ENCODE results near the gene THBS1.

The THBS1 gene

DNA sequence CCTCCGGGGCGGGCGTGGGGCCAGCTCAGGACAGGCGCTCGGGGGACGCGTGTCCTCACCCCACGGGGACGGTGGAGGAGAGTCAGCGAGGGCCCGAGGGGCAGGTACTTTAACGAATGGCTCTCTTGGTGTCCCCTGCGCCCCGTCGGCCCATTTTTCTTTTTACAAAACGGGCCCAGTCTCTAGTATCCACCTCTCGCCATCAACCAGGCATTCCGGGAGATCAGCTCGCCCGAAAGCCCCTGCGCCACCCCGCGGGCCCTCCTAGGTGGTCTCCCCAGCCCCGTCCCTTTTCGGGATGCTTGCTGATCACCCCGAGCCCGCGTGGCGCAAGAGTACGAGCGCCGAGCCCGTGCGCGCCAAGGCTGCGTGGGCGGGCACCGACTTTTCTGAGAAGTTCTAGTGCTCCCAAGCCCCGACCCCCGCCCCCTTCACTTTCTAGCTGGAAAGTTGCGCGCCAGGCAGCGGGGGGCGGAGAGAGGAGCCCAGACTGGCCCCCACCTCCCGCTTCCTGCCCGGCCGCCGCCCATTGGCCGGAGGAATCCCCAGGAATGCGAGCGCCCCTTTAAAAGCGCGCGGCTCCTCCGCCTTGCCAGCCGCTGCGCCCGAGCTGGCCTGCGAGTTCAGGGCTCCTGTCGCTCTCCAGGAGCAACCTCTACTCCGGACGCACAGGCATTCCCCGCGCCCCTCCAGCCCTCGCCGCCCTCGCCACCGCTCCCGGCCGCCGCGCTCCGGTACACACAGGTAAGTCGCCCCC, at the start of gene THBS1:
THBS1 (plus strand) TSS at position 595 of the 757 bp plus-strand sequence. CDS start 779 bp downstream, outside the sequence.
- no peak for FAIRE-seq

DNA sequence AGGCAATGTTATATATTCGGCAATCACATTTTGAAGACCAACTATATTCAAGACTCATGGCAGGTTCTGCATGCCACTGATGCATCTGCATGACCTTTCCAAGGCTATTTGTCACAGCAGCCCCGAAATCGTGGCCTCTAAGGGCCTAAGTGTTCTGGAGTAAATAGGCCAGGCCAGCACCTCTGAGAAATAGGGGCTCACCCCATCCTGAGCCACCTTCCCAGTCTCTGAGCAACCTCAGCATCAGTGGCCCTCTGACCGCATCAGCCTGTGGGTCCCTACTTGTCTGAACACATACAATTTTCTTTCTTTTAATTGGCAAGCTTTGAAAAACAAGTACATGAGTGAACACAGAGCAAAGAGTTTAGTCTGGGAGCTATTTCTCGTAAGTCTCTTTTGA, 45.9 kb upstream of the THBS1 start:
- FAIRE-seq, result no peak

DNA sequence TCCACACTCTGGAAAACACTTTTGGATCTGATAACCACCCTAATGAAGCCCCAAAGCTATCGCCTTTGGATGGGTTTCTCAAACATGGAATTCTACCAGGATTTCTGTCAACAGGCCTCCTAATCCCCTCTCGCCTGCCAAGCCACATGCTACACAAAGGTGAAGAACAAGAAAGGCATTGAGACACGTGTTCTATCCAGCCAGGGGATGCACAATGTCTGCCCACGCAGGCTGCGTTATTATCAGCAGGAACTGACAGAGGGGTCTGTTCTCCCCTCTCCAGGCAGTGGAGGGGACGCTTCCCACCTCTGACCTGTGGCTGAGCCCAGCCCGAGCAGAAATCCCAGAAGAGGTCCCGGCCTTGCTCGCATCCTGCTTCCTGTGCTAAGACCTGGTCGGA, 45.4 kb upstream of the THBS1 start:
- no peak for FAIRE-seq

- FAIRE-seq, result no peak
These were observed 41.9 kb upstream of the THBS1 start for GRCh38 chr15:39538936-39539335.

DNA sequence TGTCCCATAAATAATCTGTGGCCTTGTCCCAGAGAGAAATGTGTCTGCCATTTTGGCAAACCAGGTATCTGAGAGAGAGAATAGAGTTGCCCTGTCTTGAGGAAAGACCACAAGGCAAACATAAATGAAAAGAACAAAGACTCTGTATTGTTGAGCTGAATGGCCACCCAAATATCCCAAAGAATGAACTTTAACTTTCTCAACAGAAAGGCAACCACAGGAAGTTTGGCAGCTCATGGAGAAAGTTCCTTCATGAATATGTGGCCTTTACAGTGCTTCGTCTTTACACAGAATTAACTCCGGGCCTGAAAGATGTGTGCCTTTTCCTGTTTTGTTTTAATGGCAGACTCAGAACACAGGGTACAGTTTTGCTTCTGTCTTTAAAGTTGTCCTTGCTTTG, 41.4 kb upstream of the THBS1 start:
- FAIRE-seq, result no peak

GRCh38 chr15:39539973-39540558, 40.8 kb upstream of the THBS1 start:
- FAIRE-seq, result no peak

DNA sequence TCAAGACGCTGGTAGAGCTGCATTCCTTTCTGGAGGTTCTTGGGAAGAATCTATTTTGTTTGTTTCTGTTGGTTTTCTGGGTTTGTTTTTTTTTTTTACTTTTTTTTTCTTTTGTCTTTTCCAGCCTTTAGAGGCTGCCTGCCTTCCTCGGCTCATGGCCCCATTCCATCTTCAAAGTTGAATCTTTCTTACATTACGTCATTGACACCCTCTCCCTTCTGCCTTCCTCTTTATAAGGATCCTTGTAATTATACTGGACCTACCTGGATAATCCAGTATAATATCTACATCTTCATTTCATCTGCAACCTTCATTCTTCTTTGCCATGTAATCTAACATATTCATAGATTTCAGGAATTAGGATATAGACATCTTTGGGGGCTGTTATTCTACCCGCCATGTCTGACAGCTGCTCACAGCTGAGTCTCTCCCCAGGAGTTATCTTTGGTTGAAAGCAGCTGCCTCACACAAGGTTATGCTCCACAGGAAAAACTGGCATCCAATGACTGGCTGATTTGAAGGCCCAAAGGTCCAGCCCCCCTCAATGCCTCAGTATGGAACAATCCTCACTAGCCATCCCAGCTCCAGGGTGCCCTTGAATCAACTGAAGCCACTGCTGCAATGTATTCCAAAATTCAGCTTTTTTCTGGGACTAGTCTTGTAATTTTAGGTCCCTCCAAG, 38.4 kb upstream of the THBS1 start:
- no peak for FAIRE-seq

DNA sequence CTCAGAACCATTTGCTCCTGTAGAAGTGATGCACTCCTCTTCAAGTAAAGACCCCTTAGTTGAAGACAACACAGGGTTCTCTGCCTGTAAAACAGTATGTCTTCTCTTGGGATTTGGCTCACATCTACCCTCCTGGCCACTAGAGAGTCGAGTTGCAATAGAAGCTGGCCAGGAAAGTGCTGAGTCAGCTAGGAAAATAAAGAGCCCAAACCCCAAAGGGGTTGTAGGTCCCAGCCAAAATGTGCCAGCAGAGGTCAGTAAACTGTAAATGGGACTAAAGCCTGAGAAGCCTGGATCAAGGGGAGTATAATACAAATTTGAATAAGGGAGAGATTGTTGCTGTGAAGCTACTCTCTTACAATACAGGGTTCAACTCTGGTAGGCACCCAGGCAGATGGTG, 37.2 kb upstream of the THBS1 start:
- no peak for FAIRE-seq

GRCh38 chr15:39546842-39547241, 34.0 kb upstream of the THBS1 start:
- FAIRE-seq, result no peak

- no peak for FAIRE-seq
These were observed 32.3 kb upstream of the THBS1 start for GRCh38 chr15:39548561-39548960.

- FAIRE-seq, result no peak
These were observed 31.0 kb upstream of the THBS1 start for GRCh38 chr15:39549912-39550311.

GRCh38 chr15:39551476-39551875, 29.4 kb upstream of the THBS1 start:
- FAIRE-seq, result no peak

DNA sequence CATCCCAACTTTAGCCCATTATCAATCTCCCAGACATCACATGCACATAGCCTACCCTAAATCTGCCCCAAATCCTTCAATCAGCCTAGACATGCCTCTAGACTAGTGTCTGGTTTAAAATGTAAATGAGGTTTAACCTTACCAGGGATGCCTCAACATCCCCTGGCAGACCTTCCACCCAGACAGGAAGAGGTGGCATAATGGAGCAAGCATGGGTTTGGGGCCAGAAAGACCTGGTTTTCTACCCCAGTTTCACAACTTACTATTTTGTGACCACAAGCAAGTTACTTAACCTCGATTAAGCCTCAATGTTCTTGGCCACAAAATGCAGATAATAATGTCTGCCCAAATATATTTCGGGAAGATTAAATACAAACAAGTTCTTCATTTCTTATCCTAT, 28.3 kb upstream of the THBS1 start:
- no peak for FAIRE-seq

GRCh38 chr15:39553947-39554693, 26.8 kb upstream of the THBS1 start:
- no peak for FAIRE-seq

DNA sequence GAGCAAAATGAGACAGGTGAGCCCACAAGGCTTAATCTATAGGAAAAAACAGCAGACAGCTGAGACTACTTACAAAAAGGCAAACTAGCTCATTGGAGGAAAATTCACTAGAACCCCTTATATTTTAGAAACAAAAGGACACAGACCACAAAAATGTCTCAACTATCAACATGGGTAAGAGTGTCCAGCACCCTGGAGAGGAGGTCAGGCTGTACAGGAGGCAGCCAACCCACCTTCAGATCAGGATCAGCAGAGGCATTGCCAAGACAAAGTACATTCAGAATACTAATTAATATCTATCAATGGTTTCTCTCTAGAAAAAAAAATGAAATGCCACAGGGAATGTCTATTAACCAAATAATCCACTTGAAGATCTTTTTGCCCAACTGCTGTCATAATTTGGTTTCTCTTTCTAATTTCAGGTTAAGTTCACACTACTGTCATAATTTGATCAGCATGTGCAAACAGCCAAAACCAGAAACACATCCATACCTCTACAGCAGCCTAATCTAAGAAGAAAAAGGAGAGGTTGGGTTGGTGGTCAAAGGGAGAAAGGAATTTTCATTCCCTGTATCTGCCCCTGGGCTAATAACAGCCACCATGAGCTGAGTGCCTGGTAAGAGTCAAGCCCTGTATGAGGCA, 26.0 kb upstream of the THBS1 start:
- no peak for FAIRE-seq

- no peak for FAIRE-seq
These were observed 25.0 kb upstream of the THBS1 start for GRCh38 chr15:39555885-39556284.

DNA sequence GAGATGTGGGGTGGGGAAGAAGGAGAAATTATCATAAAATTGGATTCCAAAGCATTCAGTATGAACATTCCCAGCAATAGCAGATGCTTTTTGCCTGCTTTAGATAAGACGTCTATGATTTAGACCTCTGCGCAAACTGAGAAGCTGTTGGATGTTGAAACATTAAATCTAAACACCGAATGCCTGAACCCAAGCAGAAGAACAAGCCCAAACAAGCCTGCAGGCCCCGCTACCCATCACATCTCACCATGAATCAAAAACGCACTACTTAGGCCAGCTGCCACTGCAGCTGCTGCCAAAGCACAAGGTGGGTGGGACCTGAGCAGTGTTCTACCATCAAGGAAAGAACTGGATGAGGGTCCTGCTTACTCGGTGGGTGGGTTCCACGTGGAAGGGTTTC, 24.4 kb upstream of the THBS1 start:
- no peak for FAIRE-seq

DNA sequence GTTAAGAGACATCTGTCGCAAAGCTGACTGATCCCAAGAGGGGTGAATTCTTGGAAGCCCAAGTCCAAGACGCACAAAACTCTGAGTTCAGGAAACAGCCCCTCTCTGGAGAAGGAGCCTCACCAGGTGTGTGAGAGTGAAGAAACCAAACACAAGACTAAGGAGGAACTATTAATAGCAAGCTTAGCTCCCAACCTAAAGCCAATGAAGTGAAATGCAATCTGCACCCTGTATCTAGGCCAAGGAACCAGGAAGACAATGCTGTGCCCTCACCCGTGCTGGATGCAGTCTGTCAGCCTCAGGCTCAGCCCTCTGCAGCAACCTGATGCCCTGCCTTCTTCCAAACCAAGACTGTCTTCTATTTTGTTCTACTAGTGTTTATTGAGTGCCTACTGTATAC, 22.5 kb upstream of the THBS1 start:
- no peak for FAIRE-seq

- no peak for FAIRE-seq
These were observed 15.8 kb upstream of the THBS1 start for GRCh38 chr15:39564972-39565665.

DNA sequence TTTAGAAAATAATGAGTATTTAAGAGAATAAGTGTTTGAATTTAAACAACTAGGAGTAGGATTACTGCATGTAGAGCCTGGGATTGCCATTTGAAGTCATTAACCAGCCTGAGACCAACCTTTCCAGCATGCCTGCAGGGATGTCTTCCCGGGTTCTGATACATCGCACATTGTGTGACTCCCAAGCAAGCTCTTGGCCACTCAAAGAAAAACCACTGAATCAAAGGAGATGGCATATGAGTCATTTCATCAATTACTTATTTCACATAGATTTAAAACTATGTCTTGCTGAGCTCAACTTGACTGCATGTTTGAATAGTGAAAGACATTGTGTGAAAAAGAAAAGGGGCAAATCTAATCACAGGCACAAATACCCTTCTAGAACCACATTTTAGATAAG, 15.0 kb upstream of the THBS1 start:
- FAIRE-seq, result no peak

- no peak for FAIRE-seq
These were observed 7.6 kb upstream of the THBS1 start for GRCh38 chr15:39573287-39573686.

- FAIRE-seq, result no peak
These were observed 7.0 kb upstream of the THBS1 start for GRCh38 chr15:39573844-39574243.

Measured in colon (tissue), 2 donors.